ENCODE data around the gene VIL1. TPM values are rescaled to one million over a fixed set of nuclear protein-coding genes. Genes with fewer than 3 reads are reported as not detected.

VIL1 gene
- total RNA-seq, 4 donors from 2014 or later = 0.21 to 3.3 (median 1.1) TPM

DNA sequence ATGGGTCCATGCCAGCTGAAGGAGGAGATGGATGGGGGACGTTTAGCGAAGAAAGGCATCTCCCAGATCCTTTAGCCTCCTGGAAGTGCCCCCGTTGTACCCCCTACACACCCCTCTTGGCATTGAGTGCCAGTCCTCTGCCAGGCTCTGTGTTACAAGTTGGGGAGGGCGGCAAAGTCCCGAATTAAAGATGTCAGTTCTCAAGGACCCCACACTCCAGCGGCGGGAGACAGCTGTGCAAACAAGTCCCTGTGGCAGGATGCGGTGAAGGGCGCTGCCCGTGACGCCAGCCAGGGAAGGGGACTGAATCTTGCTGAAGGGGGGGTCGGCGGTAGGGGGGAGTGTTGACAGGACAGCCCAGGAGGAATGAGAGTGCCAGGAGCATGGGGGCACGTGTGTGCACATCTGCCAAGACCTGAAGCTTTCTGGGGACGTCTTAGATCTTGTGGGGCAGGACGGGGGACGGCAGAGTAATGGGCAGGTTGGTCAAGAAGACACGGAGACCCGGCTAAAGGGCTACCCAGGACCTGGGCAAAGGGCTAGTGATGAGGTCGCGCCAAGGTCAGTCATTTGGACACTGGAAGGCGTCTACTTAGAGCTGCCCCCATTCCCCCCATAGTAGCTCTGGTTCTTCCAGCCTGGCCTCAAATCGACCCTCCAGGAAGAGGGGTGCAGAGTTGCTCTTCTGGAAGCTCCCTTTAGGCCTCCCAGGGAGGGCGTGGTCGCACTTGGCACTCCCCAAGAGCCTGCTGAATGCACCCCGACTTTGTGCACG lies 22.0 kb upstream of the VIL1 start:
- Histone ChIP-seq H3K4me1 (peaks cover 51% of the 10 kb centered on the region), H3K36me3 (peaks cover under 1% of the 10 kb centered on the region), H3K9me3 (no peaks in the 10 kb centered on the region), H3K27me3 (no peaks in the 10 kb centered on the region), H3K4me3 (peak overlapping the region; percentile 96), H3K27ac (peak overlapping the region; percentile 100)
- TF ChIP-seq POLR2A (IDR thresholded peaks at IDR 0.05) (no peak), CTCF (IDR thresholded peaks at IDR 0.05) (no peak), EP300 (IDR thresholded peaks at IDR 0.05) (no peak), POLR2AphosphoS5 (IDR thresholded peaks at IDR 0.05) (no peak)
- WGBS = under 1% methylated on average over 21 of the region's 27 CpGs
- DNase-seq (ENCODE audit: low spot score in 2 of 2) = peak; percentile 90 to 93

DNA sequence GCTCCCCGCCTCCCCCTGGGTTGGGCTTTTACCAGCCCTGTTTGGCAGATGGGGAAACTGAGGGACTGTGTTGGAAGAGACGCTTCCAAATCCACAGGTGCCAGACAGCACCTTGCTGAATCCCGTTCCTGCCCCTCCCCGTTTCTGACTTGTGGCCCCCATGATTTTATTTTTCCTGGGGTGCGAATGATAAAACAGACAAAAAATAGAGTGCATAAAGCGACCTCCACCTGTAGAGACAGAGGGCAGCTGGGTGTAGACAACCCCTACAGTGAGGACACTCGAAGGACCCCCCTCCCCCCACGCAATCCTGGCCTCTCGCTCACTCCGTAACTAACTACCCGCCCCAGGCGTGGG lies 21.5 kb upstream of the VIL1 start:
- 1% methylated on average over 12 of the region's 12 CpGs for WGBS
- TF ChIP-seq EP300 (IDR thresholded peaks at IDR 0.05) (no peak), POLR2AphosphoS5 (IDR thresholded peaks at IDR 0.05) (no peak), CTCF (IDR thresholded peaks at IDR 0.05) (no peak), POLR2A (IDR thresholded peaks at IDR 0.05) (no peak)
- no peak for DNase-seq (ENCODE audit: low spot score in 2 of 2)
- Histone ChIP-seq H3K27me3 (no peaks in the 10 kb centered on the region), H3K9me3 (no peaks in the 10 kb centered on the region), H3K36me3 (peaks cover 6% of the 10 kb centered on the region), H3K4me3 (peak overlapping the region; percentile 96), H3K4me1 (peaks cover 57% of the 10 kb centered on the region), H3K27ac (peak overlapping the region; percentile 100)

- peaks cover 11% of the 10 kb centered on the region for H3K36me3 ChIP-seq
- TF ChIP-seq EP300 (IDR thresholded peaks at IDR 0.05) = no peak
- no peak for TF ChIP-seq CTCF (IDR thresholded peaks at IDR 0.05)
- TF ChIP-seq POLR2AphosphoS5 (IDR thresholded peaks at IDR 0.05) = peak in 1 of 3 donors; percentile 8
- peak overlapping the region; percentile 96 for H3K4me3 ChIP-seq
- H3K27ac ChIP-seq = peak overlapping the region; percentile 100
- 0% methylated on average over 19 of the region's 35 CpGs for WGBS
- H3K9me3 ChIP-seq = no peaks in the 10 kb centered on the region
- peak; percentile 87 to 91 for DNase-seq (ENCODE audit: low spot score in 2 of 2)
- H3K4me1 ChIP-seq = peaks cover 62% of the 10 kb centered on the region
- no peaks in the 10 kb centered on the region for H3K27me3 ChIP-seq
These were observed 21.0 kb upstream of the VIL1 start for GRCh38 chr2:218397820-218398436.

DNA sequence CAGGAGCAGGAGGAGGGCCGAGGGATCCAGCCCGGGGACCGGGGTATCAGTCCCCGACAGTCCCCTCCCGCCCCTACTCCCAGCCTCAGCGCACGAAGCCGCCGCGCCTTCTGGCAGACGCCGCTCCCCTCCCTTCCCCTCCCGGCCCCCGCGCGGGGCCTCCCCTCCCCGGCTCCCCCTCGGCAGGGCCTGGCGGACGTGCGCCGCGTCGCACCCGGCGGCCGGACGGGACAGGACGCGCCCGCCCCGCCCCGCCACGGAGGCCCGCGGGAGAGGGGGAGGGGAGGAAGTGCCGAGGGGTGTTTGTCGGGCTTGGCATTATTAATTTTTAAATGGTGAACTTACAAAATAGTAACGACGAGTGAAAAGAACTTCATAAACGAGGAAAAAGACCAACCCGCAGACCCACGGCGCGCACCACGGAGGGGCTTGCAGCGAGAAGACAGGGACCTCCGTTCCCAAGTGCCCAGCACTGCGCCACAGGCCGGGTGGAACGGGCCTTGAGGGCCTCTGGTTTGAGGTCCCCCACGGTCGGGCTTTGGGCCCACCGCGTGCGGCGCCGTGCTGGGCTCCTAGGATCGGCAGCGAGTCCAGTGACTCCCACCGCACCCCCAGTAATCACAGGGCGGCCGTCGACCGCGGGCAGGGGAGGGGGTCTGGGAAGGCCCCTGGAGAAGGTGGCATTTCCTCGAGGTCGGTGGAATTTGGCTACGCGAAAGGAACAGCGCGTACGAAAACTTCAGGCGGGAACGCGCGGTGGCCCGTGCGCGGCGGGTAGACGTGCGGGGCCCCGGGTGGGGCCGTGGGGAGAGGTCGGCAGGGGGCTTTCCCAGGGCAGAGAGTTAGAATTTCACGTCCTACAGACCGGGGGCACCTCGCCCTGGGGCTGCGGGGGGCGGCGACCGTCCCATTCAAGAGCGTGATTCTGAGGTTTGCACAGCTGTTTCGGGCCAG lies 20.2 kb upstream of the VIL1 start:
- peak; percentile 89 to 91 for DNase-seq (ENCODE audit: low spot score in 2 of 2)

More for the DNA sequence above, 20.2 kb upstream of the VIL1 start:
- H3K4me1 ChIP-seq = peaks cover 68% of the 10 kb centered on the region
- H3K9me3 ChIP-seq = no peaks in the 10 kb centered on the region
- H3K36me3 ChIP-seq = peaks cover 19% of the 10 kb centered on the region
- WGBS = 1% methylated on average over 64 of the region's 95 CpGs
- TF ChIP-seq CTCF (IDR thresholded peaks at IDR 0.05) = peak in 1 of 2 donors; percentile 22
- TF ChIP-seq POLR2A (IDR thresholded peaks at IDR 0.05) = no peak
- TF ChIP-seq POLR2AphosphoS5 (IDR thresholded peaks at IDR 0.05) = peak in 1 of 3 donors; percentile 48
- TF ChIP-seq EP300 (IDR thresholded peaks at IDR 0.05) = no peak
- H3K4me3 ChIP-seq = peak overlapping the region; percentile 96
- H3K27me3 ChIP-seq = no peaks in the 10 kb centered on the region
- H3K27ac ChIP-seq = peak overlapping the region; percentile 100
